Heart right ventricle (tissue), 16 donors: ENCODE results near the gene RS1. TPM values are rescaled to one million over a fixed set of nuclear protein-coding genes. Genes with fewer than 3 reads are reported as not detected.

ENCODE experiments used
- ATAC-seq, 8 donors: fragments of 200-7000 bp; cut with Tn5 transposase; one replicate each; pipeline ENCODE4 v1.9.1; 2020; ENCODE audit warnings: mild to moderate bottlenecking in 8 of 8, moderate library complexity in 8 of 8, moderate number of reproducible peaks in 1 of 8
- DNase-seq, 2 donors: peaks; one replicate each; pipeline ENCODE4 v3.0.0-alpha.2; 2020
- H3K27ac ChIP-seq, 10 donors: fragments of 200-600 bp; sonication (generic) in 2 of 10; one replicate each; pipeline versions ENCODE4 v1.5.0 to v1.8.0; 2020 to 2022; ENCODE audit warnings: mild to moderate bottlenecking in 3 of 10
- H3K27me3 ChIP-seq, 7 donors: fragments of 200-600 bp; one replicate each; pipeline ENCODE4 v1.8.0; 2021 to 2022; ENCODE audit warnings: mild to moderate bottlenecking in 2 of 7
- H3K36me3 ChIP-seq, 9 donors: fragments of 200-600 bp; sonication (generic) in 1 of 9; one replicate each; pipeline versions ENCODE4 v1.5.0 to v1.8.0; 2020 to 2022; ENCODE audit warnings: mild to moderate bottlenecking in 2 of 9
- H3K4me1 ChIP-seq, 9 donors: fragments of 200-600 bp; sonication (generic) in 1 of 9; one replicate each; pipeline versions ENCODE4 v1.5.0 to v1.8.0; 2020 to 2022; ENCODE audit warnings: mild to moderate bottlenecking in 4 of 9
- H3K4me3 ChIP-seq, 10 donors: fragments of 200-600 bp; sonication (generic) in 2 of 10; one replicate each; pipeline versions ENCODE4 v1.5.0 to v1.8.0; 2020 to 2022; ENCODE audit warnings: mild to moderate bottlenecking in 7 of 10, moderate library complexity in 2 of 10
- H3K9me3 ChIP-seq, 11 donors: fragments of 200-600 bp in 10 of 11; sonication (generic) in 2 of 11; one replicate each; pipeline versions ENCODE4 v1.5.0 to v1.8.0; 2013 to 2022; ENCODE audit warnings: mild to moderate bottlenecking in 2 of 11, control low read depth in 1 of 11, moderate library complexity in 1 of 11
- CTCF ChIP-seq, 9 donors: fragments of 200-600 bp; sonication (generic) in 2 of 9; IDR thresholded peaks; one replicate each; pipeline versions ENCODE4 v1.5.0 to v1.8.0; 2021 to 2022; ENCODE audit warnings: antibody characterized with exemption in 9 of 9, mild to moderate bottlenecking in 5 of 9, moderate library complexity in 1 of 9
- WGBS, 2 donors: extraction: QIAGEN DNeasy Blood & Tissue Kit; methylation state at CpG; one replicate each; pipeline ENCODE4 v1.1.7; 2013; ENCODE audit warnings: inconsistent platforms in 1 of 2; 5-methylcytosine and 5-hydroxymethylcytosine counted together
- intact Hi-C, 10 donors: fragments of 100-400 bp; cut with DNase I; formaldehyde crosslinking; loops; one replicate each; pipeline versions ENCODE4 v1.11.1 to v1.14.2; 2022
- polyA plus RNA-seq, 2 donors: library from polyadenylated mRNA; stranded (reverse); fragments of 200-250 nt; gene quantifications; one replicate each; pipeline ENCODE4 v1.2.3, GENCODE V29; 2013
- total RNA-seq, 10 donors: library from RNA; stranded (reverse); fragmentation: NEBNext Ultra II Directional in 3 of 10; extraction: Animal tissue kit (Norgen Biotek cat#: 25700) in 3 of 10; gene quantifications; one replicate each; pipeline versions ENCODE4 v1.2.1 to v1.2.4, GENCODE V29; 2021 to 2023
- donor health status: Arrhythmogenic right ventricular cardiomyopathy.
- donor health status: ischemic (EF 13 %, LVEDD 7.1; RV severe dilation, severe dysfunction).
- donor health status: healthy with polysubstance abuse.
- donor health status: DM: no; HTN: yes; CAD: no.
- donor health status: DM: no; HTN: no; CAD: no.
- donor health status: ischemic (EF 25% LVEDD 6.9; RV normal size, moderate dysfunction).
- donor health status: ischemic (EF 25% LVEDD 5.7; RV mildly dilated, moderate dysfunction).
- donor health status: healthy.
- donor health status: DM: yes; HTN: yes; CAD: no.
- donor health status: Ischemic cardiomyopathy.
- donor health status: ischemic (EF 35%, LVEDD 5.7; RV mildly dilated, moderate dysfunction).
- donor health status: nonischemic (EF 11% LVEDD 7.7; RV severe dilation, severe dysfunction).
- donor health status: DM: yes; HTN: yes; CAD: no.
- donor health status: PGD.
- donor health status: ischemic (EF 29% LVEDD 5.4; RV normal size, mild dysfunction).
- donor health status: nonischemic (EF 23%, LVEDD 6.1; RV moderate dilation, normal function).

Gene RS1
- total and polyA plus RNA-seq, 12 donors: not detected

GRCh38 chrX:18647621-18648020, 24.3 kb downstream of the RS1 start:
- ATAC-seq (no peak), DNase-seq (no peak)
- H3K27me3 ChIP-seq: no peaks in the 10 kb centered on the region
- intact Hi-C loops: no loop called here
- no peaks in the 10 kb centered on the region for H3K4me1 ChIP-seq
- no peaks in the 10 kb centered on the region for H3K9me3 ChIP-seq
- 92 to 93% methylated on average over 4 of the region's 4 CpGs for WGBS, 2 donors
- no peak for TF ChIP-seq CTCF (IDR thresholded peaks at IDR 0.05)
- H3K4me3 ChIP-seq: no peak overlapping the region
- H3K27ac ChIP-seq: no peak overlapping the region
- H3K36me3 ChIP-seq: no peaks in the 10 kb centered on the region

GRCh38 chrX:18643853-18644252, 28.1 kb downstream of the RS1 start:
- no peak overlapping the region for H3K4me3 ChIP-seq
- H3K9me3 ChIP-seq: no peaks in the 10 kb centered on the region
- no peaks in the 10 kb centered on the region for H3K4me1 ChIP-seq
- intact Hi-C loops: no loop called here
- no peak for TF ChIP-seq CTCF (IDR thresholded peaks at IDR 0.05)
- H3K27ac ChIP-seq: no peak overlapping the region
- no peaks in the 10 kb centered on the region for H3K36me3 ChIP-seq
- DNase-seq (no peak), ATAC-seq (no peak)
- 85 to 90% methylated on average over 3 of the region's 3 CpGs for WGBS, 2 donors
- H3K27me3 ChIP-seq: no peaks in the 10 kb centered on the region

- no peaks in the 10 kb centered on the region for H3K9me3 ChIP-seq
- H3K4me3 ChIP-seq: no peak overlapping the region
- intact Hi-C loops: no loop called here
- DNase-seq (no peak), ATAC-seq (no peak)
- no peak for TF ChIP-seq CTCF (IDR thresholded peaks at IDR 0.05)
- 90% methylated on average over 3 of the region's 3 CpGs for WGBS, 2 donors
- no peaks in the 10 kb centered on the region for H3K36me3 ChIP-seq
- H3K4me1 ChIP-seq: no peaks in the 10 kb centered on the region
- H3K27ac ChIP-seq: no peak overlapping the region
- no peaks in the 10 kb centered on the region for H3K27me3 ChIP-seq
These were observed 28.7 kb downstream of the RS1 start for GRCh38 chrX:18643243-18643642.

- intact Hi-C loops: no loop called here
These were observed 31.2 kb downstream of the RS1 start for GRCh38 chrX:18640686-18641085.

More at GRCh38 chrX:18640686-18641085, 31.2 kb downstream of the RS1 start:
- no peak for TF ChIP-seq CTCF (IDR thresholded peaks at IDR 0.05)
- H3K27ac ChIP-seq: no peak overlapping the region
- no peaks in the 10 kb centered on the region for H3K4me1 ChIP-seq
- no peaks in the 10 kb centered on the region for H3K27me3 ChIP-seq
- 55 to 57% methylated on average over 9 to 10 of the region's 10 CpGs for WGBS, 2 donors
- DNase-seq: no peak
- no peak overlapping the region for H3K4me3 ChIP-seq
- no peaks in the 10 kb centered on the region for H3K9me3 ChIP-seq
- H3K36me3 ChIP-seq: peaks cover 0 to 1% (median 0%) of the 10 kb centered on the region in 9 donors
- ATAC-seq: no peak
